ENCODE measurements around the gene DLG5.

DLG5 gene

DNA sequence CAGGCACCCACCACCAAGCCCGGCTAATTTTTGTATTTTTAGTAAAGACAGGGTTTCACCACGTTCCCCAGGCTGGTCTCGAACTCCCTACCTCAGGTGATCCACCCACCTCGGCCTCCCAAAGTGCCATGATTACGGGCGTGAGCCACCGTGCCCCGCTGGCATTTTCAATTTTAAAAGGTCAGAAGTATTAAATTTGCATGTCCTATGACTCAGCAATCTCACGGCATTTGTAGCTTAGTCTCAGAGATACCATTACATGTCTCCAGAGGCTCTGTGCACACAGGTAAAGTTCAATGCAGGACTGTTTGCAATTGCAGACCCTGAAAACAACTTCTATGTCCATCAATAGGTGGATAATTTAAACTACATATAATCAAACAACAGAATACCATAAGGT is 99.2 kb downstream of the DLG5 start:
- Histone ChIP-seq H3K27me3 (ENCODE audit: control insufficient read depth in 2 of 2, insufficient read depth in 2 of 2, low read length in 2 of 2) (no peaks in the 10 kb centered on the region), H3K27ac (ENCODE audit: low read depth in 2 of 2, low read length in 2 of 2) (no peak overlapping the region), H3K9me3 (ENCODE audit: control insufficient read depth in 2 of 2, low read length in 2 of 2) (no peaks in the 10 kb centered on the region), H3K36me3 (ENCODE audit: control insufficient read depth in 2 of 2, insufficient read depth in 2 of 2, low read length in 2 of 2) (peaks cover 25 to 46% of the 10 kb centered on the region in 2 donors), H3K4me3 (ENCODE audit: low read length in 2 of 2) (no peak overlapping the region), H3K4me1 (ENCODE audit: control insufficient read depth in 2 of 2, insufficient read depth in 2 of 2, low read length in 2 of 2) (peaks cover 0 to 4% of the 10 kb centered on the region in 2 donors), H3K9ac (ENCODE audit: low read depth in 1 of 2, low read length in 2 of 2) (no peak overlapping the region)

- peaks cover 0 to 4% of the 10 kb centered on the region in 2 donors for H3K4me1 ChIP-seq (ENCODE audit: control insufficient read depth in 2 of 2, insufficient read depth in 2 of 2, low read length in 2 of 2)
- no peaks in the 10 kb centered on the region for H3K9me3 ChIP-seq (ENCODE audit: control insufficient read depth in 2 of 2, low read length in 2 of 2)
- H3K27ac ChIP-seq (ENCODE audit: low read depth in 2 of 2, low read length in 2 of 2), result no peak overlapping the region
- no peak overlapping the region for H3K9ac ChIP-seq (ENCODE audit: low read depth in 1 of 2, low read length in 2 of 2)
- no peak overlapping the region for H3K4me3 ChIP-seq (ENCODE audit: low read length in 2 of 2)
- H3K36me3 ChIP-seq (ENCODE audit: control insufficient read depth in 2 of 2, insufficient read depth in 2 of 2, low read length in 2 of 2), result peaks cover 29 to 46% of the 10 kb centered on the region in 2 donors
- H3K27me3 ChIP-seq (ENCODE audit: control insufficient read depth in 2 of 2, insufficient read depth in 2 of 2, low read length in 2 of 2), result no peaks in the 10 kb centered on the region
These were observed 100.6 kb downstream of the DLG5 start for GRCh38 chr10:77825965-77826364.

DNA sequence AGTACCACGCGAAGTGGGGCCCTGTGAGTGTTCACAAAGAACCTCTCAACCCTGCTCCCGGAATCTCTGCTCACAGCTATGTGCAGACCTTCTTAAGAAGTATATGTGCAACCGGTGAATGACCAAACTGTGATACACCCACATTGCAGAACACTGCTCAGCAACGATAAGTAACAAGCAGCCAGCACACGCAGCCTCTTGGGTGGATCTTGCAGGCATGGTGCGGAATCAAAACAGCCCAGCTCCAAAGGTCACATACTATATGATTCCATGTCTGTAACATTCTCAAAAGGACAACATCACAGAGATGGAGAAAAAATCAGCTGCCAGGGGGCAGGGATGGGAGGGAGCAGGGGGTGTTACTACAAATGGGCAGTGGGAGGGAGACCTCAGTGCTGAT is 101.6 kb downstream of the DLG5 start:
- Histone ChIP-seq H3K27ac (ENCODE audit: low read depth in 2 of 2, low read length in 2 of 2) (no peak overlapping the region), H3K9me3 (ENCODE audit: control insufficient read depth in 2 of 2, low read length in 2 of 2) (no peaks in the 10 kb centered on the region), H3K9ac (ENCODE audit: low read depth in 1 of 2, low read length in 2 of 2) (no peak overlapping the region), H3K4me3 (ENCODE audit: low read length in 2 of 2) (no peak overlapping the region), H3K27me3 (ENCODE audit: control insufficient read depth in 2 of 2, insufficient read depth in 2 of 2, low read length in 2 of 2) (no peaks in the 10 kb centered on the region), H3K4me1 (ENCODE audit: control insufficient read depth in 2 of 2, insufficient read depth in 2 of 2, low read length in 2 of 2) (peaks cover 0 to 4% of the 10 kb centered on the region in 2 donors), H3K36me3 (ENCODE audit: control insufficient read depth in 2 of 2, insufficient read depth in 2 of 2, low read length in 2 of 2) (peaks cover 28 to 44% of the 10 kb centered on the region in 2 donors)

DNA sequence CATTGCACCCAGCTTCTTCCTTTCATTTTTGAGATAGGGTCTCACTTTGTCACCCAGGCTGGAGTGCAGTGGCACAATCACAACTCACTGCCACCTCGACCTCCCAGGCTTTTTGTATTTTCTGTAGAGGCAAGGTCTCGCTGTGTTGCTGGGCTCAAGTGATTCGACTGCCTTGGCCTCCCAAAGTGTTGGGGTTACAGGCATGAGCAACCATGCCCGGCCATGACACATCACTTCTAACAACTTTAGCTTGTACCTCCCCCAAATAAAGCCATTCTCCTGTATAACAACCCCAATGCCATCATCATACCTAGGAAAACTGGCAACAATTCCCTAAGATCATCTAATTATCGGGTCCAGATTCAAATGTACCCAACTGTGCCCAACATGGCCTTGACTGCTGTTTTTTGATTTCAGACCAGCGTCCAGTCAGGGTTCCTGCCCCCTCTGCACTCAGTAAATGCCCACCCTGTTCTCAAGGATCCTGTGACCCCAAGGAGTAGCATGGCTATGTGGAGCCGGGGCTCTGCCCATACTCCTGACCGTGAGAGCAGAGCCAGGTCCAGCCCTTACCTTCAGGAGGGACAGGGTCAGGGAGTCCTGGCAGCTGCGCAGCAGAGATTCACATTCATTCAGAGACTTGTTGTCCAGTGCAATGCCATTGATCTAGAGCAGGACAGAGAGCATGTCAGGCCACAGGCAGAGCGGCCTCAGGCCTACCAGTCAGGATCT is 102.6 kb downstream of the DLG5 start:
- H3K9me3 ChIP-seq (ENCODE audit: control insufficient read depth in 2 of 2, low read length in 2 of 2), result no peaks in the 10 kb centered on the region
- H3K4me1 ChIP-seq (ENCODE audit: control insufficient read depth in 2 of 2, insufficient read depth in 2 of 2, low read length in 2 of 2), result peaks cover 0 to 4% of the 10 kb centered on the region in 2 donors
- no peak overlapping the region for H3K4me3 ChIP-seq (ENCODE audit: low read length in 2 of 2)
- H3K27me3 ChIP-seq (ENCODE audit: control insufficient read depth in 2 of 2, insufficient read depth in 2 of 2, low read length in 2 of 2), result no peaks in the 10 kb centered on the region
- no peak overlapping the region for H3K27ac ChIP-seq (ENCODE audit: low read depth in 2 of 2, low read length in 2 of 2)
- peaks cover 25 to 43% of the 10 kb centered on the region in 2 donors for H3K36me3 ChIP-seq (ENCODE audit: control insufficient read depth in 2 of 2, insufficient read depth in 2 of 2, low read length in 2 of 2)
- no peak overlapping the region for H3K9ac ChIP-seq (ENCODE audit: low read depth in 1 of 2, low read length in 2 of 2)

DNA sequence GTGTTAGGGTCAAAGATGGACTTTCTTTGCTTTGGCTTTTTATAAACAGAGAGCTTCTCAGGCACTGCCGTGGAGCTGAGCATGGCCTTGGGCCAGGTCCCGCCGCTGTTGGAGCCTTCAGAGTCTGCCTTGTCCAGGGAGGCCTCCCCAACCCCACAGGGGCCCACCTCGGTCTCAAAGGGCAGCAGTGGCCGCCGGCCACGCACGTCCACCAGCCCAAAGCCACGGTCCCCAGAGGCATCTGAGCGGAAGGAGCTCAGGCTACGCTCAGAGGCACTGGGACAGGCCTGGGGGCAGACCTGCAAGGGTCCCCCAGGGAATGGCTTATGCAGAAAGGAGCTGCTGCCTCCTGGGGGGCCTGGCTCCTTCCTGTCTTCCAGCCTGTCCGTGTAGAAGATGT is 105.0 kb downstream of the DLG5 start:
- peaks cover 48 to 63% of the 10 kb centered on the region in 2 donors for H3K36me3 ChIP-seq (ENCODE audit: control insufficient read depth in 2 of 2, insufficient read depth in 2 of 2, low read length in 2 of 2)
- no peak overlapping the region for H3K4me3 ChIP-seq (ENCODE audit: low read length in 2 of 2)
- no peaks in the 10 kb centered on the region for H3K27me3 ChIP-seq (ENCODE audit: control insufficient read depth in 2 of 2, insufficient read depth in 2 of 2, low read length in 2 of 2)
- H3K4me1 ChIP-seq (ENCODE audit: control insufficient read depth in 2 of 2, insufficient read depth in 2 of 2, low read length in 2 of 2), result peaks cover 0 to 4% of the 10 kb centered on the region in 2 donors
- H3K9ac ChIP-seq (ENCODE audit: low read depth in 1 of 2, low read length in 2 of 2), result no peak overlapping the region
- H3K27ac ChIP-seq (ENCODE audit: low read depth in 2 of 2, low read length in 2 of 2), result no peak overlapping the region
- no peaks in the 10 kb centered on the region for H3K9me3 ChIP-seq (ENCODE audit: control insufficient read depth in 2 of 2, low read length in 2 of 2)

DNA sequence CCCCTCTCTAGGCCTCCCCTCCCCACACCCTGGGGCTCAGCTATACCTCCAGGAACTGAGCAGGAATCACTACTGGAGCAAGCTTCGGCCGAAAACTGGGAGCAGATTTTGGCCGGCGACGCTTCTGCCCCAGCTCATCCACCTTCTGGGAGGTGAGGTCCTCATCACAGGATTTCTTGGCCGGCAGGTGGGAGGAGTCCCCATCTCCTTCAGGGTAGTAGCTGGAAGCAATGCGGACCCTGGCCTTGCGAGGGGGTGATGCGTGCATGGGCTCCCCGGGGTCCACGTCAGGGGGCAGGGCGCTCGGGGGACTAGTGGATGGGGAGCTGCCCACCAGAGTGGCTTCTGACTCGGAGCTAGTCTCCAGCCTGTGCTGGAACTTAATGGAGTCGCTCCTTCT is 105.5 kb downstream of the DLG5 start:
- peaks cover 0 to 4% of the 10 kb centered on the region in 2 donors for H3K4me1 ChIP-seq (ENCODE audit: control insufficient read depth in 2 of 2, insufficient read depth in 2 of 2, low read length in 2 of 2)
- H3K4me3 ChIP-seq (ENCODE audit: low read length in 2 of 2), result no peak overlapping the region
- no peaks in the 10 kb centered on the region for H3K27me3 ChIP-seq (ENCODE audit: control insufficient read depth in 2 of 2, insufficient read depth in 2 of 2, low read length in 2 of 2)
- H3K36me3 ChIP-seq (ENCODE audit: control insufficient read depth in 2 of 2, insufficient read depth in 2 of 2, low read length in 2 of 2), result peaks cover 53 to 69% of the 10 kb centered on the region in 2 donors
- H3K9ac ChIP-seq (ENCODE audit: low read depth in 1 of 2, low read length in 2 of 2), result no peak overlapping the region
- H3K9me3 ChIP-seq (ENCODE audit: control insufficient read depth in 2 of 2, low read length in 2 of 2), result no peaks in the 10 kb centered on the region
- H3K27ac ChIP-seq (ENCODE audit: low read depth in 2 of 2, low read length in 2 of 2), result no peak overlapping the region

GRCh38 chr10:77820349-77820748 is 106.2 kb downstream of the DLG5 start:
- H3K36me3 ChIP-seq (ENCODE audit: control insufficient read depth in 2 of 2, insufficient read depth in 2 of 2, low read length in 2 of 2), result peaks cover 57 to 72% of the 10 kb centered on the region in 2 donors
- H3K4me1 ChIP-seq (ENCODE audit: control insufficient read depth in 2 of 2, insufficient read depth in 2 of 2, low read length in 2 of 2), result peaks cover 0 to 4% of the 10 kb centered on the region in 2 donors
- no peak overlapping the region for H3K4me3 ChIP-seq (ENCODE audit: low read length in 2 of 2)
- H3K9ac ChIP-seq (ENCODE audit: low read depth in 1 of 2, low read length in 2 of 2), result no peak overlapping the region
- H3K9me3 ChIP-seq (ENCODE audit: control insufficient read depth in 2 of 2, low read length in 2 of 2), result no peaks in the 10 kb centered on the region
- no peaks in the 10 kb centered on the region for H3K27me3 ChIP-seq (ENCODE audit: control insufficient read depth in 2 of 2, insufficient read depth in 2 of 2, low read length in 2 of 2)
- H3K27ac ChIP-seq (ENCODE audit: low read depth in 2 of 2, low read length in 2 of 2), result no peak overlapping the region

DNA sequence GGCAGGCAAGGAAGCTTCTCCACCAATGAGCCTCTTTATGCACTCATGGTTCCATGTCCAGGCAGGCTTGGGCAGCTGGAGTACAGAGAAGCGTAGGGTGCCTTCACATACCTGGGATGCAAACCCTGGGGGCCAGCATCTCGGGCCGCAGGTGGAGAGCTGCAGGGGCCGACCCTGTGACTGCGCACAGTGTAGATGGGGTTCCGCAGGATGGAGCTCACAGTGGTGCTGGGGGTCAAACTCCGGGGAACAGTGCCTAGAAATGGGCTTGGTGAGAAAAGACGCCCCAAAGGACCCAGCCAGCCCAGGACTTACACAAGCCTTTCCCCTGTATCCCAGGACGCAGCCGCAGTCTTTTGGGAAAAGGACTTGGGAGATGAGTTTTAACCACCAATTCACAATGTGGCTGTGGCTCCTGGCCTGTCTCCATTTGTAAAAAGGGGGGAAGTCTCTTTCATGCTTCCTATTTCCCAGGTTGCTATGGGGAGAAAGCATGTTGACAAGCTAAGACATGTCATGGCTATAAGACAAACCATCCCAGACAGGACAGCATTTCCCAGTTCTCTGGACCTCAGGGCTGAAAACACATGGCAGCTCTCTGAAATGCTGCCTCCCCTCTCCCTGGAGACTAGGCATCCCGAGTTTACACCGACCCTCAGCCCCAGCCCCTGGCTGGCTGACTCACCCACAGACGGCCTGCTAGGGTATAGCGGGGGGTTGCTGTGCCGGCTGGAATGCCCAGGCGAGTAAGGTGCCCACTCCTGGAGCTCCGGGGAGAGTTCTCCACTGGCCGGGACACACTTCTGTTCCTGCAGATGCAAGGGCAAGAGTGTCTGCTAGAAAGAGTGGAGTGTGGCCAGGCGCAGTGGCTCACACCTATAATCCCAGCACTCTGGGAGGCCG is 107.1 kb downstream of the DLG5 start:
- Histone ChIP-seq H3K9me3 (ENCODE audit: control insufficient read depth in 2 of 2, low read length in 2 of 2) (no peaks in the 10 kb centered on the region), H3K36me3 (ENCODE audit: control insufficient read depth in 2 of 2, insufficient read depth in 2 of 2, low read length in 2 of 2) (peaks cover 60 to 69% of the 10 kb centered on the region in 2 donors), H3K9ac (ENCODE audit: low read depth in 1 of 2, low read length in 2 of 2) (no peak overlapping the region), H3K27me3 (ENCODE audit: control insufficient read depth in 2 of 2, insufficient read depth in 2 of 2, low read length in 2 of 2) (no peaks in the 10 kb centered on the region), H3K27ac (ENCODE audit: low read depth in 2 of 2, low read length in 2 of 2) (no peak overlapping the region), H3K4me1 (ENCODE audit: control insufficient read depth in 2 of 2, insufficient read depth in 2 of 2, low read length in 2 of 2) (peaks cover 0 to under 1% of the 10 kb centered on the region in 2 donors), H3K4me3 (ENCODE audit: low read length in 2 of 2) (no peak overlapping the region)

GRCh38 chr10:77818378-77818777 is 108.2 kb downstream of the DLG5 start:
- Histone ChIP-seq H3K9me3 (ENCODE audit: control insufficient read depth in 2 of 2, low read length in 2 of 2) (no peaks in the 10 kb centered on the region), H3K9ac (ENCODE audit: low read depth in 1 of 2, low read length in 2 of 2) (no peak overlapping the region), H3K4me3 (ENCODE audit: low read length in 2 of 2) (no peak overlapping the region), H3K36me3 (ENCODE audit: control insufficient read depth in 2 of 2, insufficient read depth in 2 of 2, low read length in 2 of 2) (peaks cover 58 to 63% of the 10 kb centered on the region in 2 donors), H3K27me3 (ENCODE audit: control insufficient read depth in 2 of 2, insufficient read depth in 2 of 2, low read length in 2 of 2) (no peaks in the 10 kb centered on the region), H3K27ac (ENCODE audit: low read depth in 2 of 2, low read length in 2 of 2) (no peak overlapping the region), H3K4me1 (ENCODE audit: control insufficient read depth in 2 of 2, insufficient read depth in 2 of 2, low read length in 2 of 2) (no peaks in the 10 kb centered on the region)

DNA sequence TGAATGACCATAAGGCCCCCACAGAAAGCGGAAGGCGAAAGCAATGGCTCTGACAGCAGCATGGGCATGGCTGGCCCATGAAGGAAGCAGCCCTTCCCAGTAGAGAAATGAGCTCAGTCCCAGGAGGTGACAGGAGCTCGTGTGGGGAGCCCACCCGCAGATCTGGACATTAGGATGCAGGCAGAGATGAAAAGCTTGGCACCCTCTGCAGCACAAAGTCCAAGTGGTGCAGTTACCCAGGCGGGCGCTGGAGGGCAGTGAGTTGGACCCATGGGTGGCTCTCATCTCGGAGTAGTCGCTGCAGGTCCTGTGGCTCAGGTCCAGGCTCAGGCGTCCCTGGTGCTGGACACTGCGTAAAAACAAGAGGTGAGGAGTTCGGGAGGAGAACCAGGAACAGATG is 109.0 kb downstream of the DLG5 start:
- no peak overlapping the region for H3K27ac ChIP-seq (ENCODE audit: low read depth in 2 of 2, low read length in 2 of 2)
- no peak overlapping the region for H3K4me3 ChIP-seq (ENCODE audit: low read length in 2 of 2)
- H3K9me3 ChIP-seq (ENCODE audit: control insufficient read depth in 2 of 2, low read length in 2 of 2), result no peaks in the 10 kb centered on the region
- no peaks in the 10 kb centered on the region for H3K27me3 ChIP-seq (ENCODE audit: control insufficient read depth in 2 of 2, insufficient read depth in 2 of 2, low read length in 2 of 2)
- H3K36me3 ChIP-seq (ENCODE audit: control insufficient read depth in 2 of 2, insufficient read depth in 2 of 2, low read length in 2 of 2), result peaks cover 58 to 66% of the 10 kb centered on the region in 2 donors
- no peak overlapping the region for H3K9ac ChIP-seq (ENCODE audit: low read depth in 1 of 2, low read length in 2 of 2)
- no peaks in the 10 kb centered on the region for H3K4me1 ChIP-seq (ENCODE audit: control insufficient read depth in 2 of 2, insufficient read depth in 2 of 2, low read length in 2 of 2)

Data from mucosa of rectum (tissue), 2 donors.